ENCODE measurements around the gene ZNF2.
A peak's percentile ranks its signal among the peaks of the same experiment; 100 is the strongest.

The ZNF2 gene

GRCh38 chr2:95206096-95206495 is 40.5 kb downstream of the ZNF2 start:
- no peak for DNase-seq (ENCODE audit: low spot score)

GRCh38 chr2:95207111-95207961 is 41.7 kb downstream of the ZNF2 start, which contains the start of gene ZNF892:
ZNF892 (plus strand) TSS chr2:95207521; CDS start chr2:95207816, 295 bp downstream.
- DNase-seq (ENCODE audit: low spot score): peak; percentile 91

GRCh38 chr2:95208106-95208505 is 42.5 kb downstream of the ZNF2 start:
- no peak for DNase-seq (ENCODE audit: low spot score)

GRCh38 chr2:95215018-95215612 is 49.5 kb downstream of the ZNF2 start:
- no peak for DNase-seq (ENCODE audit: low spot score)

DNA sequence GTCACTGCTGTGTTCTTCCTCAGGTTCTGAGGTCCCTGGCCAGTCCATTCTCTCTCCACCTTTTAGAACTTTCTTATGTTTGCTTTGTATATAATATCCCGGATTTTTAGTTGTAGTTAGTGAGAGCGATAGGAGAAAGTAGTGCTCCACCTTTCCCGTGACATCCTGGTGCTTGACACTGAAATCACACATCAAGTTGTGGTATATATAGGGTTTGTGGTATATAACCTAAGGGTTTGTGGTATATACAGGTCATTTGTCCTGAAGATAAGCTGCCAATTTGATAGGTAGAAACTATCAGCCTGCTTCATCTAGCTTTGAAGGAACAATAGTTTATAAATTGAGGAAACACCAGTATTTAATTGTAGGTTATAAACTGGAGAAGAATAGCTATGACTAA is 54.8 kb downstream of the ZNF2 start:
- no peak for DNase-seq (ENCODE audit: low spot score)

- no peak for DNase-seq (ENCODE audit: low spot score)
Measured at GRCh38 chr2:95225658-95226057, 60.0 kb downstream of the ZNF2 start.

GRCh38 chr2:95231723-95232122 is 66.1 kb downstream of the ZNF2 start:
- peak; percentile 66 for DNase-seq (ENCODE audit: low spot score)

DNA sequence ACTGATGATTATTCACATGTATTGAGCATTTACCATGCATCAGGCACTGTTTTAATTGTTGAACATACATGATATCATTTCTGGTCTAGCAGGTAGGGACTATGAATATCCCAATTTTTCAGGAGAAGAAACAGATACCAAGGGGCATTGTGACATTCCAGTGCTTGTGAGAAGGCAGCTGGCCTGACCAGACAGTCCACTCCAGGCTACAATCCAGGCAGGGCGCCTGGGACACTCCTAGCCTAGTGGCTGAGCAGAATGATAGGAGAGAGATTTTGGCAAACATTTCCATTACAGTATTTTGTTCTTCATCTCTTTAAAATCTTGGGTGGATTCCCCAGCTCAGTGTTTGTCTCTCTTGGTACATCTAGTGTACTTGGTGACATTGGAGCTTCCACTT is 66.6 kb downstream of the ZNF2 start:
- no peak for DNase-seq (ENCODE audit: low spot score)

All from HuH-7 (cell line).